MV-4-11 (cell line): Measurements from ENCODE around the gene CCDC116.
"Not testable (repeated sequence)": the region's sequence is repeated elsewhere in the genome, so short reads cannot be mapped to it uniquely, and the experiment has no call there.

ENCODE experiments used
- DNase-seq: peaks from one replicate; lab custom pipeline; 2025; lab: John Stamatoyannopoulos, UW

Gene CCDC116

DNA sequence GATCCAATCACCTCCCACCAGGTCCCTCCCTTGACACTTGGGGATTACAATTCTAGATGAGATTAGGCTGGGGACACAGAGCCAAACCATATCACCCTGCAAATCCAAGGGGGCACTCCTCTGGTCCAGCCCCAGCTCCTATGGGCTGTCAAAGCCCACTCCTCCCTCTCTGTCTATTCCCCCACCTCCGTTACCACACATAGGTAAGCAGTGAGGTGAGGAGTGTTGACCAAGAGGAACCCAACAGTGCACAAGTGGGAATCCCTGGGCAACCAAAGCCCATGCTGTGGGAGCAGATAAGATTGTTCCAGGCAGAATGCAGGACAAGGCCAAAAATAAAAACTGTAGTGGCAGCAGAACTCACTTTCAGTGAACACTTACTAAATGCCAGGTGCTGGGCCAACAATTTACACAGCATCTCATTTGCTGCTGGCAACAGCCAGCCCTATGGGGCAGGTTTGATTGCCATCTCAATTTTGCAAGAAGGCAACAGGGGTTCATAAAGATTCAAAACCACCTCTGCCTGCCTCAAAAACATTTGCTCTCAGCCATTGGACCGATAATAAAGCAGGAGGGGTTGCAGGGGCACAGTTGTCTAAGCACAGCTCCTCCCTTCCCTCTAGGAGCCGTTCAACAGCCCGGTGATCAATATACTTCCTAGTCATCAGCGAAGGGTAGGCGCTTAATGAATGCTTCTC lies 18.4 kb downstream of the CCDC116 start:
- DNase-seq, result peak; percentile 32

DNA sequence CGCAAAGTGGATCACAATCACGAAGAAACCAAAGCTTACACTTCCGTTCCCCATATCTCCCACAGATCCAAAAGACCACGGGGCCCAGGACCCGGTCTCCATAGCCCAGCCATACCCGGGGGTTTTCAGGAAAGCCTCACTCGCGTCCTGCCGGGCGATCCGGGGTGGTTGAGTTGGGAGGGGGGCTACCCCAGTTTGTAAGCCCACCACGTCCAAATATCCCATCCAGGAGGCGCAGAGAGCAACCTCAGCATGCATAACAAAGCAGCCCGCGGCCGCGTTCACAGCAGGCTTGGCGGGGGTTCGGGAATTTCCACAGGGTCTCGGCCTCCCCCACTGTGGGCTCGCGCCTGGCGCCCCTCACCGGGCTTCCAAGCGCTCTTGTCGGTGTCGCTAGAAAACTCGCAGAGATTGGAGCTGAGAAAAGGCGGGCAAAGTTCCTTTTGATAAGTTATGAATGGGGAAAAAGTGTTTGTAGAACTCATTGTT lies 19.0 kb downstream of the CCDC116 start:
- no peak for DNase-seq

DNA sequence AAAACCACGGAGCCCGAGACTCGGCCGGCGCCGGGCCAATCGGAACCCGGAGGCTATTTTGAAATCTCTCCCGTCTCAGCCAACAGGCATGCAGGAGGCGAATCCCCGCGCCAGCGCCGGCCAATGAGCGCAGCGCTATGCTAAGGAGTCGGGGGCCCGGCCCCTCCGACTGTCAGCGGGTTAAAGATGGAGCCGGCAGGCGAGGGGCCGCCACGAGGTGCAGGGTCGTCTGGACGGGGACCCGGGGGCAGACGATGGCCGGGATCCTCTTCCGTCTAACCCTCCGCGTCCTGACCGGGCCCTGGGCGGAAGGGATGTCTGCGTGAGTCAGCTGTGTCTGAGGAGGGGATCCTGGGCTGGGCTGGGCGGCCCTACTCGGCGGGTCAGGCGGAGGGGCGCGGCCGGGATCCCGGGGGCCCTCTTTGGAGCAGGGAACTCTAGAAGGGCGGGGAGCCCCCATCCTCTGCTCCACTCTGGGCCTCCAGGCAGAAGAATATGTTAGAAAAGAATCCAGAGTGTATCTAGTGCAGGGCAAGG lies 19.5 kb downstream of the CCDC116 start:
- DNase-seq, result peak; percentile 80

DNA sequence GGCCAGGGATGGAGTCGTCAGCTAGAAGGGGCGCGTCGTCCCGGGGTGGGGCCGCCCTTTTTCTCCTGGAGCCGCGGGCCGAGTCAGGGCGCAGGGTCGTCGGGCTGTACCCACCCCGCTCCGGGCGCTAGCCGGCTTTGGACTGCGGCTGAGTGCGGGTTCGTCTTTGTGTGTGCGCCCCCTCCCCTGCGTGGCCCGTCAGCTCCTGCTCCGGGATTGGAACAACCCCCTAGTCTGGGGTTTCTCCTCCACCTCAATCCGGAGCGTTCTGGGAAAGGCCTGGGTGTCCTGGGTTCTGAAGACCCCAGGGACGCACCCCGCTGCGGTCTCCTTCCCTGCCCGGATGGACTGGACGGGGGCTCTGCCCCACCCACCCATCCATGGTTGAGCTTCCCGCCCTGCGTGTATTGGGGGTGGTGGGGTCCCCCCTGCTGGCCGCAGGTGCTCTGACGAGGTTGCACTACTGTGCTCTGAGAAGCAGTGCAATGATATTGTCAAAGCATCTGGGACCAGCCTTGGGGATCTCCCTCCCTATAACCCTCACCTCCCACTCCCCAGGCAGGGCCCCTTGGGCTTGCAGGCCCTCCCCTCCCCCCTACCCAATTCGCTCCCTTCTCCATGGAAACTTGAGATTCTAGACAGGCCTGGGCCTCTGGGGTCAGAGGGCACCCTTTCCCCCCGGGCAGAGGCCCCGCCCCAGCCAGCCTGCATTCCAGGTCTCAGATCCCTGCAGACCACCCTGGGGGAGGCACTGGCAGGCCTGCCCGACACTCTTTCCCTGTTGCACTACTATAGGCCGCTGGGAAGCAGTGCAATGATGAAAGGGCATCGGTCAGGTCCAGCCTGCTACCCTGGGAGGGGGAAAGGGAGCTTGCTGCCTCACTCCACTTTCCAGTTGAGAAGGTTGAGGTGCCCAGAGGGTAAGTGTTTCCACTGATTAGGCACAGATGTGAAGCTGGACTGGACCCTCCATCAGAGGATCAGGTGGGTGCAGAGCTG lies 20.3 kb downstream of the CCDC116 start:
- DNase-seq, result no peak

DNA sequence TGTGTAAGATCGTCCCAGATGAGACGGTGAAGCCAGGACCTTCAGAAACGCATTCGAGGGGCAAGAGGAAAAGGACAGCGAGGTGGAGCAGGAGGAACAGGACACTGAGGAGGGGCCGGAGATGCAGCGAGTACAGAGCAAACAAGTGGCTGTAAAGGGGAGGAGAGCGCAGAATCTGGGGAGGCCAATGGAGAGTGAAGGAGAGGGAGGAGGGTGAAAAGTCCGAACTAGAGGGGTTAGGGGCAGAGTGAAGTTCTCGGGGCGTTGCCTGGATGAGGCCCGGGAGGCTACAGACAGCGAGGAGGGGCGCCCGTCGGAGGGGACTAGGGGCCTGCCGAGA lies 24.4 kb downstream of the CCDC116 start:
- DNase-seq, result no peak

DNA sequence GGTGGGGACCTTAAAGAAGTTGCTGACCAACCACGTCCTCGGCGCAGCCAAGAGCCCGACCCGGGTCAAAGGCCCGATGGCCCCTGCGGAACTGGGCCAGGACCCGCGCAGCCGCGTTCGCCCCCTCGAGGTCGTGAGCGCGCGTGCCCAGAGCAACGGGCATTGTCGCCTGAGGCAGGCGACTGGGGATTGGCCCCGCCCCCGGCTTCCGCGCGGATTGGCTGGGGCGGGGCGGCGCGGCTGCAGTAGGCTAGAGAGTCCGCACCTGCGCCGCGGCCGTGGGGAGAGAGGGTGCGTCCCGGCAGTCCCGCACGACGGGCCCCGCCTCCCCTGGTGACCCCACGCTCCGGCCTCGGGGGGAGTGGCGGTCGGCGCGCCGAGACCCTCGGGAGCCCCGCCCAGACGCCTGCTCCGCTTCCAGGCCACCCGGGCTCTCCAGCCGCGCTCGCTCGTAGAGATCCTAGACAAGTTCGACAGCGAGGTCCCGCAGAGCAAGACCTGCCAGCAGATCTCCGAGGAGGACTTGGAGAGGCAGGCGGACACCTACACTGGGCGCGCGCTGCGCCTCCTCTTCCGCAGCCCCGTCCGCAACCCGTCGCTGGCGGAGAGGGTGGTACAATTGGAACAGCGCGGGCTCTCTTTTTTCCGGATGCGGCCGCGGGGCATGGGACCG lies 24.9 kb downstream of the CCDC116 start:
- DNase-seq, result peak; percentile 81

DNA sequence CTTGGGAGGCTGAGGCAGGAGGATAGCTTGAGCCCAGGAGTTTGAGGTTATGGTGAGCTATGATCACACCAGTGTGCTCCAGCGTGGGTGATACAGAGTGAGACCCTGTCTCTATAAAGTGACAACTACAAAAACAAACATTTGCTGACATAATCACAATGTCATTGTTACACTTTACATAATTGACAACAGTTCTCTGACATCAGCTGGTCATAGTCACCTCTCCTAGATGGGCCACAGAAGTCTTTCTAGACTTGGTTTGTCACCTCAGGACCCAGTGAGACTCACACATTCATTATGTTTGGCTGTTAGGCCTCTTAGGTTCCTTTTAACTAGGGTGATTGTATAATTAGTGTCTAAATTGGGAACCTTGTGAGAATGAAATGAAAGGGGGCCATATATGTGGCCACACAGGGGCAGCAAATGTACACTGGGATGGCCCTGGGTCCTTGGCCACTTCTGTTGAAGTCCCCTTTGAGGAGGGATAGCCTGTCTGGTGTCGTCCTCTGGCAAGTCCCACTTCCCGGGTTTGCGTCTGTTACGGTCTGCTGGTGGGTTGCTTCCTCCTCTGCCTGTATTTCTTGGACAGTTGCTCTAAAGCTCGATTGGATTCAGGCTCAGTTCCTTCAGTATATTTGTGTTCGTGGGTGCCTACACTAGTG lies 27.4 kb downstream of the CCDC116 start:
- peak; percentile 16 for DNase-seq

DNA sequence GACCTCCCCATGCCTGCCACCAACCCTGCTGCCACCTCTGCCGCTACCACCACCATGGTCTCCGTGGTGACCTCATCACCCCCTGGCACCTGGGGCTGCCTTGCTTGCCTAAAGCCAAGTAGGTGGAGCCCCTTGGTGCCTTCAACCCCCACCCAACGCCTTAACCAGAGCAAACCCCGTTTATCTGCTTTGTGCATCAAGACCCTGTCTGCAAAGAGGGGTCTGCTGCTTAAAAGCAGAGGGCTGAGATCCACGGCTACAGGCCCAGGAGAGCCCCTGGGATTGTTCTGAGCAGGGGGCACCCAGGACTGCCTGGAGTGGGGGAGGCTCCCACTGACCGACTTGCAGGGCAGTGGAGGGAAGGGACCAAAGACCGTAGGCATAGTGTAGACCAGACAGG lies 28.3 kb downstream of the CCDC116 start:
- DNase-seq, result no peak

DNA sequence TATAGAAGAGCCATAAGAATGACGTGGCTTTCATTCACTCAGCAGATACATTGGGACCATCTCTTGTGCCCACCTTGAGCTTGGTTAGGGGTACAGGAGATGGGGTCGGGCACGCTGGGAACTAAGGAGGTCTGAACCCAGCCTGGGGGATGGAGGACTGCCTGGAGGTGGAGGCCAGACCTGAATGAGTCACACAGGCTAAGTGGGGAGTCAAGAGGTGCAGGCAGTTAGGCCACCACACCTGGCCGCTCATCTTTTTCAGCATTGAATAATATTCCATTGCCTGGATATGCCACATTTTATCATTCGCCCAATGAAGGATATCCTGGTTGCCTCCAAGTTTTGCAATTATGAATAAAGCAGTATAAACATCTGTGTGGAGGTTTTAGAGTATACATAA lies 29.4 kb downstream of the CCDC116 start:
- DNase-seq, result no peak

DNA sequence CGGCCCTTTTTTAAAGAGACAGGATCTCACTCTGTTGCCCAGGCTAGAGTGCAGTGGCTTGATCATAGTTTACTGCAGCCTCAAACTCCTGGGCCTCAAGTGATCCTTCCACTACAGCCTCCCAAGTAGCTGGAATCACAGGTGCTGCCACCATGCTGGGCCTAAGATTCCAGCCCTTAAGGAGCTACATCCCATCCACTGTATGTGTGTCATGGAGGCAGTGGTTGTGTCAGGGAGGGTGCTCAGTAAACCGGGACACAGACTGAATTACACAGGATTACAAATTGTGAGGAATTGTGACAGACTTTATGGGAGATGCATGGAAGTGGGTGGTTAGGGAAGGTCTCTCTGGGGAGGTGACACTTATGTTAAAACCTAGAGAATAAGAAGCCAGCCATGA lies 31.2 kb downstream of the CCDC116 start:
- DNase-seq, result no peak

DNA sequence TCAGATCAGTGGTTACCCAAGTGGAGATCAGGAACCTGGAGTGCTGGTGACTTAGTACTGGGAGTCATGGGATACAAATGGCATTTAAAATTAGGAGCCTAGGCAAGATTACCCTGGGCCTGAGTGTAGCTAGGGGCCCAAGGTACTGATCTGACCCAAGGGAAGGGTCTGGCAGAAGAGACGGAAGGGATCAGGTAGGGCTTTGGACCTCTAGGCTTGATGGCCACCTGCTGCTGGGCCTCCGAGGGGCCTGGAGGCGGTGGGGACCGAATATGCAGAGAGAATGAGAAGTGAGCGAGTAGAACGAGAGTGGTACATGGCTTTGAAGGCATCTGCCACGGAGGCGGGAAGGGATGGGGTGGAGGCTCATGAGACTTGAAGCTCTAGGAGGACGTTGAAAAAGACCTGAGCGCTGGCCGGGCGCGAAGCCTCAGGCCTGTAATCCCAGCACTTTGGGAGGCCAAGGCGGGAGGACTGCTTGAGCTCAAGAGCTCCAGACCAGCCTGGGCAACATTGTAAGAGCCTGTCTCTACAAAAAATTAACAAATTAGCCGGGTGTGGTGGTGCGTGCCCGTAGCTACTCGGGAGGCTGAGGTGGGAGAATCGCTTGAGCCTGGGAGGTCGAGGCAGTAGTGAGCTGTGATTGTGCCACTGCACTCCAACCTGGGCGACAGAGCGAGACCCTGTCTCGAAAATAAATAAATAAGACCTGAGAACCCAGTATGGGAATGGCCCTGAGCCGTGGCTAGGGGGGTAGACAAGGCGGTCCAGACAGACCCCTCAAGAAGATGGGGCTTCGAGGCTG lies 32.7 kb downstream of the CCDC116 start:
- no peak for DNase-seq

DNA sequence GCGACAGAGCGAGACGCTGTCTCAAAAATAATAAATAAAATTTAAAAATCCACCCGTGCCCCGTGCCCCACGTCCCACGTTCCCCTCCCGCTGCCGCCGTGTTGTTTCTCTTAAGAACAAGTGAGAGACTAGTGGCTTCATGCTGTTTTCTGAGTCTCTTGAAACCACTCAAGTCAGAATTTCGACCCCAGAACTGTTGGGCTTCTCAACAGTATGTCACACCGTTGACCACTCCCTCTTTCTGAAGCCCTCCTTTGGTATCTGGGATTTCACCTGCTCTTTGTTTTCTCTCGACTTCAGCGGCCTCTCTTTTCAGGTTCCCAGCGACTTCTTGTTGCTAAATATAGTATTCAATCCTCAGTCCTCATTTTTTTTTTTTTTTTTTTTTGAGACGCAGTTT lies 34.2 kb downstream of the CCDC116 start:
- DNase-seq, result no peak

DNA sequence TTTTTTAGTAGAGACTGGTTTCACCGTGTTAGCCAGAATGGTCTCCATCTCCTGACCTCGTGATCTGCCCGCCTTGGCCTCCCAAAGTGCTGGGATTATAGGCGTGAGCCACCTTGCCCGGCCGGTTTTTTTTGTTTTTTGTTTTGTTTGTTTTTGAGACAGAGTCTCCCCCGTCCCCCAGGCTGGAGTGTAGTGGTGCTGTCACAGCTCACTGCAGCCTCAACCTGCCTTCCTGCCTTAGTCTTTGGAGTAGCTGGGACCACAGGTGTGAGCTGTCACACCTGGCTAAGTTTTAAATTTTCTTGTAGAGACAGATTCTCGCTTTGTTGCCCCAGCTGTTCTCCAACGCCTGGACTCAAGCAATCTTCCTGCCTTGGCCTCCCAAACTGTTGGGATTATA lies 36.5 kb downstream of the CCDC116 start:
- no peak for DNase-seq

DNA sequence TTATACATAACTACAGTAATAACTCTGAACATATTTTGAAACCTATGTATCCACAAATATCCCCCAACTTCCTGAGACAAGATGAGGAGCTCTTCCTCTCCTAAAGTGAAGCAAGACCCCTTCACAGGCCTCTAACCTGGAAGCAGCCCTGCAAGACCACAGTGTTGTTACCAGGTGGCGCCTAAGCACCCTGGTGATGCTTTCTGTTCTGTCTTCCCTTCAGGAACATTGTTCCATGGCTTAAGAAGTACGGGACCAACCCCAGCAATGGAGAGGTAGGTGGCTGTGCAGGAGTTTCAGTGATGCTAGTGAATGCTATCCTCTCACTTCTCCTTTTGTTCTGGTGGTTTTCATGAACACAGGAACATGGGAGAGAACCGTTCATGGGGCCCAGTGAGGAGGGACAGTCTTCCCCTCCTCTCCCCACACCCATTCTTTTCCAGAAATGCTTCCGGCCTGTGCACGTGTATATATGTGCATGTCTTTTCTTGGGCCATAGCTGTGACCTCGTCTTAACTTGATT lies 39.6 kb downstream of the CCDC116 start:
- DNase-seq, result peak; percentile 73

DNA sequence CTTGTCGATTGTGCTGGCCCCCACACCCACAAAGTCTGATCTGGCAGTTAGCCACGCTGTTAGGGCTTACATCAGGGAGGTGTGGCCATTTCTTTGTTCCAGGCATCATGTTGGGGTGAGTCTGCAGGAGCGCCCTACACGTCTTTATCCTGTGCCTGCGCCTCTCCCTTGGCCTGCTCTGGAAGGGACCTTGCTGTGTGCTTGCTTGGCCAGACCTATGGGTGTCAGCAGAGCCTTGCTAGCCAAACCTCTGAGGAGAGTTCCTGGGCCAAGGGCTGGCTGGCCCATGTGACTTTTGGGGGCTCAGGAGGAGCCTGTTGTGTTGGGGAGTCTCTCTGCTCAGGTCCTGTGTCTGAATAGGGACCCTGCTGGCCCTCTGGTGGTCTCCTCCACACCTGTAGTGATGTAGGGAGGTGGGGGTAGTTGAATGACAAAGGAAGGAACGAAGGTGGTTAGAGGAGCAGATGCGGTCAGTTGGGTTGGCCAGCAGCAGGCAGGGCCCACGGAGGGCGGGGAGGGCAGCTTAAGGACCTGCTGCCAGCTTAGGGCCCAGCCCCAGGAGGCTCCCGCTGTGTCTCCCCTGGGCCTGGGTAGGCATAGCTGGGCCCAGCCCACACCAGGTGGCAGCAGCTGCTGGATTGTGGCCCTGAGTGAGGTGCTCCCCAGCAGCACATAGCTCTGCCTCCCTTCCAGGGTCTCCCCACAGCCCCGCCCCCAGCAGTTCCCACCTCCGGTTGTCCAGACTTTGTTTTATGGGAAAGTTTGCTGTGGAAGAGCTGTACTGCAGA lies 41.2 kb downstream of the CCDC116 start:
- DNase-seq, result no peak

DNA sequence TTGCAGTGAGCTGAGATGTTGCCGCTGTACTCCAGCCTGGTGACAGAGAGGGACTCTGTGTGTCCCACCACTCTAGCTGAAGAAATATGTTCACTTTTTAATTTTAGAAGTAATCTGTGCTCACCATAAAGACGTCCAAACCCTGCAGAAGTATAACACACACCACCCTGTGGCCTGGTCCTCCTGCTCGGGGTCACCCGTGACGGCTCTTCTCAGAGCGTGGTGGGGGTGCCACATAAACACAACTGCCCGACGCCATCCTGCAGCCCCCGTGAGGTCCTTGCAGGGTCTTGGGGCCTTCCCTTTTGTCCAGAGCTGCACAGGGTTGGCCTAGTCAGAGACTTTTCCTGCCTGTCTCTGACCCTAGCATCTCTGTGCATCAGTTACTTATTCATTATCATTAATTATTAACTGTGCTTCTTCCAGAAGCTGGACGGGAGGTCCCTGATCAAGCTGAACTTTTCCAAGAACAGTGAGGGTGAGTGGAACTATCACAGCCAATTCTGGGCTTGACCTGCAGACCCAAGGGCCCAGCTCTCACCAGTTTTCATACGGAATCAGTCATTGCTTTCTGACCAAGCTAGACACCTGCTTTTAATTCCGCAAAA lies 42.2 kb downstream of the CCDC116 start:
- DNase-seq, result no peak

DNA sequence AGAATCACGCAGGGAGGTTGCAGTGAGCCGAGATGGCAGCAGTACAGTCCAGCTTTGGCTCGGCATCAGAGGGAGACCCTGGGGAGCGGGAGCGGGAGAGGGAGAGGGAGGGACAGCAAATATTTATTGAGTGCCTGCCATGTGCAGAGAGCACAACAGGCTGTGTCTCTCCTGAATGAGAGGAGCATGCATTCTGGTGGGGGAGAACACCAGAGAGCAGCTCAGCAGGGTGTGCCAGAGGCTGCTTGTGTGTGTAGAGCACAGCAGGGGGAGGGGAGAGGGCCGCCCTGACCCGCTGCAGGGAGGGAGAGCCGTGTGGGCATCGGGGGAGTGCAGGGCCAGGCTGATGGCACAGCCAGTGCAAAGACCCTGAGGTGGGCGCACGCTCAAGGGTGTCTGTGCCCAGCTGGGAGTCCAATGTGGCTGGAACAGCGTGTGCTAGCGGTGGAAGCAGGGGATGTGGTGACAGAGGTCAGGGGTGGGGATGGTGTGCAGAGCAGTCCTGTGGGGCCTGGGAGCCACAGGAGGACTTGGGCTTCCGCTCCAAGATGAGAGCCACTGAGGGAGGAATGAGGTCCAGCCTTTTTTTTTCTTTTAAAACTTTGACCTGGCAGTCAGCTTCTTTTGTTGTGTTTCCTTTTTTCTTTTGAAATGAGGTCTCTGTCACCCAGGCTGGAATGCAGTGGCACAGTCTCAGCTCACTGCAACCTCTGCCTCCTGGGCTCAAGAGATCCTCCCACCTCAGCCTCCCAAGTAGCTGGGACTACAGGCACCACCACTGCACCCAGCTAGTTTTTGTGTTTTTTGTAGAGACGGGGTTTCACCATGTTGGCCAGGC lies 45.3 kb downstream of the CCDC116 start:
- no peak for DNase-seq

DNA sequence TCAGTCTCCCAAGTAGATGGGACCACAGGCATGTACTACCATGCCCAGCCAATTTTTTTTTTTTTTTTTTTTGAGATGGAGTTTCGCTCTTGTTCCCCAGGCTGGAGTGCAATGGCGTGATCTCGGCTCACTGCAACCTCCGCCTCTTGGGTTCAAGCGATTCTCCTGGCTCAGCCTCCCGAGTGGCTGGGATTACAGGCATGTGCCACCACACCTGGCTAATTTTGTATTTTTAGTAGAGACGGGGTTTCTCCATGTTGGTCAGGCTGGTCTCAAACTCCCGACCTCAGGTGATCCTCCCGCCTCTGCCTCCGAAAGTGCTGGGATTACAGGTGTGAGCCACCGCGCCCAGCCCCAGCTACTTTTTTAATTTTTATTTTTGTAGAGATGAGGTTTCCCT lies 46.3 kb downstream of the CCDC116 start:
- not testable (repeated sequence) for DNase-seq

DNA sequence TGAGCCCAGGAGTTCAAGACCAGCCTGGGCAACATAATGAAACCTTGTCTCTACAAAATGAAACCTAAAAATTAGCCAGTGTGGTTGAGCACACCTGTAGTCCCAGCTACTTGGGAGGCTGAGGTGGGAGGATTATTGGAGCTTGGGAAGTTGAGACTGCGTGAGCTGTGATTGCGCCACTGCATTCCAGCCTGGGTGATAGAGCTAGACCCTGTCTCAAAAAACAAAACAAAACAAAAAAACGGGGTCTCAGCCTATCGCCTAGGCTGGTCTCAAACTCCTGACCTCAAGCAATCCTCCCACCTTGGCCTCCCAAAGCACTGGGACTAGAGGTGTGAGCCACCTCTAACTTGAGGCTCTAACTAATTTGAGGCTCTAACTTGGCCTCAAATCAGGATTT lies 46.8 kb downstream of the CCDC116 start:
- no peak for DNase-seq
